Neural crest cell (in vitro differentiated cells): ENCODE data around the gene BPIFA3. TPM values are rescaled to one million over a fixed set of nuclear protein-coding genes. Genes with fewer than 3 reads are reported as not detected.

ENCODE experiments used
- DNase-seq: peaks from one replicate; pipeline ENCODE4 v3.0.0; 2021; ENCODE audit warnings: low read depth, mixed read lengths, low spot score
- H3K27ac Mint-ChIP-seq: one replicate; pipeline ENCODE4 v1.8.0; 2021; ENCODE audit warnings: mild to moderate bottlenecking, mixed read lengths; ENCODE audit not compliant: unreplicated experiment
- H3K27me3 Mint-ChIP-seq: 2 replicates; pipeline ENCODE4 v1.8.0; 2021; ENCODE audit warnings: low read depth, mild to moderate bottlenecking, mixed read lengths
- H3K36me3 Mint-ChIP-seq: 2 replicates; pipeline ENCODE4 v1.8.0; 2021; ENCODE audit warnings: low read depth, mild to moderate bottlenecking, mixed read lengths
- H3K4me1 Mint-ChIP-seq: 2 replicates; pipeline ENCODE4 v1.8.0; 2021; ENCODE audit warnings: mixed read lengths
- H3K4me3 Mint-ChIP-seq: one replicate; pipeline ENCODE4 v1.8.0; 2021; ENCODE audit warnings: mild to moderate bottlenecking, mixed read lengths
- H3K9me3 Mint-ChIP-seq: 2 replicates; pipeline ENCODE4 v1.8.0; 2021; ENCODE audit warnings: mixed read lengths
- total RNA-seq: library from RNA; stranded (reverse); gene quantifications from 2 replicates; pipeline ENCODE4 v1.2.1, GENCODE V29; 2021
- TF ChIP-seq, protein P1 (sequence below): fragments of 200-600 bp; sonication (generic); conservative IDR thresholded peaks from 2 replicates; pipeline ENCODE4 v1.5.0; 2021; ENCODE audit warnings: antibody characterized with exemption, mild to moderate bottlenecking

Gene BPIFA3
- total RNA-seq, 1 donor from 2014 or later = not detected

- Mint-ChIP-seq H3K27me3 (peaks cover 29% of the 10 kb centered on the region), H3K4me1 (peaks cover 5% of the 10 kb centered on the region), H3K9me3 (no peaks in the 10 kb centered on the region), H3K36me3 (no peaks in the 10 kb centered on the region), H3K27ac (no peak overlapping the region), H3K4me3 (no peak overlapping the region)
- DNase-seq = no peak
- TF ChIP-seq, protein P1, sequence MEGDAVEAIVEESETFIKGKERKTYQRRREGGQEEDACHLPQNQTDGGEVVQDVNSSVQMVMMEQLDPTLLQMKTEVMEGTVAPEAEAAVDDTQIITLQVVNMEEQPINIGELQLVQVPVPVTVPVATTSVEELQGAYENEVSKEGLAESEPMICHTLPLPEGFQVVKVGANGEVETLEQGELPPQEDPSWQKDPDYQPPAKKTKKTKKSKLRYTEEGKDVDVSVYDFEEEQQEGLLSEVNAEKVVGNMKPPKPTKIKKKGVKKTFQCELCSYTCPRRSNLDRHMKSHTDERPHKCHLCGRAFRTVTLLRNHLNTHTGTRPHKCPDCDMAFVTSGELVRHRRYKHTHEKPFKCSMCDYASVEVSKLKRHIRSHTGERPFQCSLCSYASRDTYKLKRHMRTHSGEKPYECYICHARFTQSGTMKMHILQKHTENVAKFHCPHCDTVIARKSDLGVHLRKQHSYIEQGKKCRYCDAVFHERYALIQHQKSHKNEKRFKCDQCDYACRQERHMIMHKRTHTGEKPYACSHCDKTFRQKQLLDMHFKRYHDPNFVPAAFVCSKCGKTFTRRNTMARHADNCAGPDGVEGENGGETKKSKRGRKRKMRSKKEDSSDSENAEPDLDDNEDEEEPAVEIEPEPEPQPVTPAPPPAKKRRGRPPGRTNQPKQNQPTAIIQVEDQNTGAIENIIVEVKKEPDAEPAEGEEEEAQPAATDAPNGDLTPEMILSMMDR = no peak
Observed at GRCh38 chr20:33259371-33259770, 42.2 kb downstream of the BPIFA3 start.

GRCh38 chr20:33261465-33261864 is 44.3 kb downstream of the BPIFA3 start:
- Mint-ChIP-seq H3K27ac (no peak overlapping the region), H3K36me3 (no peaks in the 10 kb centered on the region), H3K9me3 (no peaks in the 10 kb centered on the region), H3K4me1 (peaks cover 5% of the 10 kb centered on the region), H3K4me3 (no peak overlapping the region), H3K27me3 (peaks cover 24% of the 10 kb centered on the region)
- DNase-seq = no peak
- TF ChIP-seq, protein P1 = no peak

DNA sequence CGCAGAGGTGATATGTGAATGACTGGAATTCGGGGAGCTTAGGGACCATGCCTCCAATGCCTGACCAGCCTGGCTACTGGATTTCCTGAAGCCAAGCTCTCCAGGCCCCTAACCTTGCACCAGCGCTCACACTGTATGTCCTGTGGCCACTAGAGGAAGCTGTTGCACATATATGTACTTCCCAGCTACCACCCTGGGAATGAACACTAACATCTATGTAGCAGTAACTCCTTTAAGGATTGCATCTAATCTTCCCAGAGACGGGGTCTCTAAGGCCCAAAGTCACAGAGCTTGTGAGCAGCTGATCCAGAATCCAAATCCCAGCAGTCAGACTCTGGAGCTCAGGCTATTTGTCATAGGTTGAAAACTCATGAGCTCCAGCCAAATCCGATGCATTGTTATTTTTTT is 45.5 kb downstream of the BPIFA3 start:
- DNase-seq = peak; percentile 55
- TF ChIP-seq, protein P1 = peak; percentile 78
- H3K27ac Mint-ChIP-seq = no peak overlapping the region
- H3K27me3 Mint-ChIP-seq = peaks cover 22% of the 10 kb centered on the region
- no peaks in the 10 kb centered on the region for H3K36me3 Mint-ChIP-seq
- peaks cover 5% of the 10 kb centered on the region for H3K4me1 Mint-ChIP-seq
- H3K4me3 Mint-ChIP-seq = no peak overlapping the region
- no peaks in the 10 kb centered on the region for H3K9me3 Mint-ChIP-seq

DNA sequence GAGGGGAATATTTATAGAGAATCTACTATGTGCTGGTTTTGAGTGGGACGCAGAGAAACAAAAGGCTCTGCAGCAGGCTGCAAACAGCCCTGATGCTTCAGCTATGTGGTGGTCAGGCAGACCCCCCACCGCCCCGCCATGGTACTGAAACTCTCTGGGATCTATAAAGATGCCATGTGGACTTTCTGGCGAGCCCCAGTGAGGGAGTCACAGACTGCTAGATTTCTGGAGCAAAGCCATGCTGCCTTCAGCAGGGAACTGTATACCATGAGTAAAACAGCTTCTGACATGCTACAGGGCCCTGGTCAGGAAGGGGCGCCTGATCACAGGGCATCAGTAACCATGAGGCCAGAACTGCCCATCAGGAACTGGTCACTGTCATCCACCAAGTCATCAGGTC is 46.6 kb downstream of the BPIFA3 start:
- Mint-ChIP-seq H3K9me3 (no peaks in the 10 kb centered on the region), H3K36me3 (no peaks in the 10 kb centered on the region), H3K4me1 (peaks cover 5% of the 10 kb centered on the region), H3K4me3 (no peak overlapping the region), H3K27me3 (peaks cover 28% of the 10 kb centered on the region), H3K27ac (peak overlapping the region; percentile 22)
- TF ChIP-seq, protein P1 = no peak
- no peak for DNase-seq

GRCh38 chr20:33267701-33268100 is 50.5 kb downstream of the BPIFA3 start:
- H3K9me3 Mint-ChIP-seq = no peaks in the 10 kb centered on the region
- H3K36me3 Mint-ChIP-seq = no peaks in the 10 kb centered on the region
- H3K4me1 Mint-ChIP-seq = peaks cover 3% of the 10 kb centered on the region
- H3K4me3 Mint-ChIP-seq = no peak overlapping the region
- H3K27me3 Mint-ChIP-seq = peaks cover 38% of the 10 kb centered on the region
- no peak for DNase-seq
- TF ChIP-seq, protein P1 = no peak
- H3K27ac Mint-ChIP-seq = no peak overlapping the region
